HG03135 (cell line): ENCODE results near the gene KDELR1.

ENCODE experiments used
- ATAC-seq: cut with Tn5 transposase; IDR thresholded peaks from one replicate; pipeline ENCODE4 v1.9.1; 2021; ENCODE audit warnings: mild to moderate bottlenecking, moderate library complexity; ENCODE audit not compliant: unreplicated experiment

The KDELR1 gene

GRCh38 chr19:48391100-48392005 lies at the start of gene KDELR1:
KDELR1 (minus strand) TSS chr19:48391551; CDS start chr19:48391358, 193 bp downstream.
- peak; percentile 77 for ATAC-seq

- no peak for ATAC-seq
These were observed 45.2 kb upstream of the KDELR1 start for GRCh38 chr19:48436586-48436985.

- ATAC-seq, result no peak
These were observed 42.0 kb upstream of the KDELR1 start for GRCh38 chr19:48433337-48433736.

GRCh38 chr19:48428670-48429069 lies 37.3 kb upstream of the KDELR1 start:
- ATAC-seq, result no peak

- ATAC-seq, result no peak
These were observed 33.4 kb upstream of the KDELR1 start for GRCh38 chr19:48424694-48425219.

GRCh38 chr19:48421548-48421947 lies 30.2 kb upstream of the KDELR1 start:
- no peak for ATAC-seq

- no peak for ATAC-seq
These were observed 28.0 kb upstream of the KDELR1 start for GRCh38 chr19:48419158-48419920.

GRCh38 chr19:48418317-48419064 lies 27.1 kb upstream of the KDELR1 start:
- no peak for ATAC-seq

GRCh38 chr19:48417421-48417820 lies 26.1 kb upstream of the KDELR1 start:
- ATAC-seq, result no peak

GRCh38 chr19:48415806-48416221 lies 24.5 kb upstream of the KDELR1 start:
- ATAC-seq, result no peak

- ATAC-seq, result no peak
These were observed 24.0 kb upstream of the KDELR1 start for GRCh38 chr19:48415395-48415794.

- ATAC-seq, result no peak
These were observed 22.7 kb upstream of the KDELR1 start for GRCh38 chr19:48413879-48414587.

GRCh38 chr19:48405850-48406249 lies 14.5 kb upstream of the KDELR1 start:
- no peak for ATAC-seq

GRCh38 chr19:48405010-48405659 lies 13.8 kb upstream of the KDELR1 start:
- ATAC-seq, result no peak

- peak; percentile 54 for ATAC-seq
These were observed 12.3 kb upstream of the KDELR1 start for GRCh38 chr19:48403606-48404005.

- ATAC-seq, result no peak
These were observed 9.9 kb upstream of the KDELR1 start for GRCh38 chr19:48401287-48401686.

- no peak for ATAC-seq
These were observed 8.8 kb upstream of the KDELR1 start for GRCh38 chr19:48400018-48400742.

GRCh38 chr19:48398375-48399235 lies 7.3 kb upstream of the KDELR1 start:
- ATAC-seq, result no peak
